Islet precursor cell (in vitro differentiated cells): ENCODE measurements around the gene ZNF518B.
"Not testable (repeated sequence)": the region's sequence is repeated elsewhere in the genome, so short reads cannot be mapped to it uniquely, and the experiment has no call there.

ENCODE experiments used
- DNase-seq: peaks from one replicate; pipeline ENCODE4 v3.0.0-alpha.2; 2018

The ZNF518B gene

GRCh38 chr4:10455133-10455532 is 2.1 kb downstream of the ZNF518B start:
- no peak for DNase-seq

- no peak for DNase-seq
Observed at GRCh38 chr4:10454726-10455125, 2.5 kb downstream of the ZNF518B start.

GRCh38 chr4:10454121-10454520 is 3.1 kb downstream of the ZNF518B start:
- DNase-seq = no peak

- DNase-seq = no peak
Observed at GRCh38 chr4:10448991-10449390, 8.2 kb downstream of the ZNF518B start.

GRCh38 chr4:10442976-10443375 is 14.2 kb downstream of the ZNF518B start:
- no peak for DNase-seq

GRCh38 chr4:10441512-10441911 is 15.7 kb downstream of the ZNF518B start:
- DNase-seq = no peak

GRCh38 chr4:10438924-10439323 is 18.3 kb downstream of the ZNF518B start:
- no peak for DNase-seq

- no peak for DNase-seq
Observed at GRCh38 chr4:10437735-10438134, 19.5 kb downstream of the ZNF518B start.

- DNase-seq = not testable (repeated sequence)
Observed at GRCh38 chr4:10427680-10428079, 29.5 kb downstream of the ZNF518B start.

GRCh38 chr4:10421344-10422055 is 35.7 kb downstream of the ZNF518B start:
- DNase-seq = no peak

GRCh38 chr4:10417740-10418139 is 39.5 kb downstream of the ZNF518B start:
- no peak for DNase-seq

GRCh38 chr4:10416441-10416840 is 40.8 kb downstream of the ZNF518B start:
- DNase-seq = no peak

GRCh38 chr4:10413177-10413576 is 44.0 kb downstream of the ZNF518B start:
- no peak for DNase-seq

- no peak for DNase-seq
Observed at GRCh38 chr4:10405672-10406071, 51.6 kb downstream of the ZNF518B start.

- no peak for DNase-seq
Observed at GRCh38 chr4:10403633-10404445, 53.4 kb downstream of the ZNF518B start.

- no peak for DNase-seq
Observed at GRCh38 chr4:10395971-10396580, 61.1 kb downstream of the ZNF518B start.
